Sigmoid colon (tissue), 7 donors: Measurements from ENCODE around the gene DDA1. TPM values are rescaled to one million over a fixed set of nuclear protein-coding genes. Genes with fewer than 3 reads are reported as not detected.

Experiments
- DNase-seq: peaks from one replicate; pipeline ENCODE4 v3.0.0-alpha.2; 2019
- H3K27ac ChIP-seq, 4 donors: fragments of 200-600 bp; sonication (generic); one replicate each; pipeline ENCODE4 v1.5.1; 2016 to 2019; ENCODE audit warnings: mild to moderate bottlenecking in 1 of 4
- H3K27me3 ChIP-seq, 3 donors: fragments of 200-600 bp; sonication (generic); one replicate each; pipeline ENCODE4 v1.5.1; 2019; ENCODE audit warnings: mild to moderate bottlenecking in 1 of 3
- H3K36me3 ChIP-seq, 4 donors: fragments of 200-600 bp; sonication (generic); one replicate each; pipeline ENCODE4 v1.5.1; 2016 to 2019
- H3K4me1 ChIP-seq, 4 donors: fragments of 200-600 bp; sonication (generic); one replicate each; pipeline ENCODE4 v1.5.1; 2017 to 2019
- H3K4me3 ChIP-seq, 4 donors: fragments of 200-600 bp; sonication (generic); one replicate each; pipeline ENCODE4 v1.5.1; 2017 to 2019; ENCODE audit warnings: mild to moderate bottlenecking in 2 of 4, moderate library complexity in 1 of 4
- H3K9me3 ChIP-seq, 4 donors: fragments of 200-600 bp in 3 of 4; sonication (generic) in 3 of 4; one replicate each; pipeline versions ENCODE4 v1.5.1 to v1.6.1; 2013 to 2019
- EP300 ChIP-seq, 4 donors: sonication (generic); formaldehyde crosslinking; IDR thresholded peaks; one replicate each; pipeline ENCODE4 v1.6.1; 2017; ENCODE audit warnings: antibody characterized with exemption in 4 of 4
- POLR2A ChIP-seq, 2 donors: fragments of 450-650 bp; IDR thresholded peaks; one replicate each; pipeline ENCODE4 v1.6.1; 2016; ENCODE audit warnings: antibody characterized with exemption in 2 of 2, mild to moderate bottlenecking in 2 of 2, moderate library complexity in 2 of 2
- POLR2AphosphoS5 ChIP-seq, 4 donors: sonication (generic); formaldehyde crosslinking; IDR thresholded peaks; one replicate each; pipeline ENCODE4 v1.6.1; 2017; ENCODE audit warnings: antibody characterized with exemption in 4 of 4
- WGBS, 2 donors: extraction: QIAGEN DNeasy Blood & Tissue Kit; methylation state at CpG; one replicate each; pipeline ENCODE4 v1.1.7; 2013; 5-methylcytosine and 5-hydroxymethylcytosine counted together
- intact Hi-C: fragments of 100-400 bp; cut with DNase I; formaldehyde crosslinking; loops from one replicate; pipeline ENCODE4 v1.15.1; 2023
- polyA plus RNA-seq, 3 donors: library from polyadenylated mRNA; stranded (reverse); fragments of 200-250 nt; gene quantifications; one replicate each; pipeline ENCODE4 v1.2.3, GENCODE V29; 2013
- total RNA-seq, 4 donors: library from RNA; depleted of rRNA; stranded (reverse); fragments of >200 nt; gene quantifications; one replicate each; pipeline ENCODE4 v1.1.0, GENCODE V29; 2016
- TF ChIP-seq, protein P1 (sequence below), 4 experiments: fragments of 450-650 bp in 3 of 4; fragments of 200-600 bp in 1 of 4; IDR thresholded peaks; one replicate each; pipeline ENCODE4 v1.5.1; 2016 to 2019; ENCODE audit warnings: antibody characterized with exemption in 4 of 4, mild to moderate bottlenecking in 3 of 4, moderate library complexity in 2 of 4
- donor health status: healthy with polysubstance abuse.
- donor health status: Bipolar disorder and iron deficiency.
- donor health status: healthy.

DDA1 gene
- total and polyA plus RNA-seq, 7 donors = 6.1 to 101 (median 10.3) TPM

DNA sequence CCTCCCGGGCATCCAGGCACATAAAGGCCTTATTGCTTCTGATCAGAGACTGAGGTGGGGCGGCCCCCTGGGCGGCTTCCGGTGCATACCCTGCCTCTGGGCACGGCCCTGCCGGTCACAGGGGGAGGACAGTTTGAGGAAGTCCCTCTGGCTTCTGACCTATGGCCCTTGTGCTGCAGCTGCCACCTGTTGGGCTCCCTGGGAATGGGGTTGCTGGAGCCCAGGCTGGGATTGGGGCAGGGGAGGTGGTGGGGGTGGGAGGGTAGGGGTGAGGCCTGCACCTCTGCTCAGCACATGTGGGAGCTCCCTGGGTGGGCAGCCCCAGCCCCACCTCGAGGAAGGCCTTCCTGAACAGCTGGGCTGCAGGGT, 14.6 kb downstream of the DDA1 start:
- 30 to 44% methylated on average over 7 of the region's 7 CpGs for WGBS, 2 donors
- intact Hi-C loops = no loop called here
- Histone ChIP-seq H3K36me3 (peaks cover 9 to 38% (median 19%) of the 10 kb centered on the region in 4 donors), H3K4me1 (peaks cover 0 to 16% (median 14%) of the 10 kb centered on the region in 4 donors), H3K27me3 (peaks cover 4 to 14% (median 5%) of the 10 kb centered on the region in 3 donors), H3K4me3 (peak overlapping the region in 1 of 4 donors; percentile 28), H3K27ac (no peak overlapping the region), H3K9me3 (no peaks in the 10 kb centered on the region)
- TF ChIP-seq POLR2A (IDR thresholded peaks at IDR 0.05) (no peak), EP300 (IDR thresholded peaks at IDR 0.05) (no peak), POLR2AphosphoS5 (IDR thresholded peaks at IDR 0.05) (no peak)
- TF ChIP-seq, protein P1, sequence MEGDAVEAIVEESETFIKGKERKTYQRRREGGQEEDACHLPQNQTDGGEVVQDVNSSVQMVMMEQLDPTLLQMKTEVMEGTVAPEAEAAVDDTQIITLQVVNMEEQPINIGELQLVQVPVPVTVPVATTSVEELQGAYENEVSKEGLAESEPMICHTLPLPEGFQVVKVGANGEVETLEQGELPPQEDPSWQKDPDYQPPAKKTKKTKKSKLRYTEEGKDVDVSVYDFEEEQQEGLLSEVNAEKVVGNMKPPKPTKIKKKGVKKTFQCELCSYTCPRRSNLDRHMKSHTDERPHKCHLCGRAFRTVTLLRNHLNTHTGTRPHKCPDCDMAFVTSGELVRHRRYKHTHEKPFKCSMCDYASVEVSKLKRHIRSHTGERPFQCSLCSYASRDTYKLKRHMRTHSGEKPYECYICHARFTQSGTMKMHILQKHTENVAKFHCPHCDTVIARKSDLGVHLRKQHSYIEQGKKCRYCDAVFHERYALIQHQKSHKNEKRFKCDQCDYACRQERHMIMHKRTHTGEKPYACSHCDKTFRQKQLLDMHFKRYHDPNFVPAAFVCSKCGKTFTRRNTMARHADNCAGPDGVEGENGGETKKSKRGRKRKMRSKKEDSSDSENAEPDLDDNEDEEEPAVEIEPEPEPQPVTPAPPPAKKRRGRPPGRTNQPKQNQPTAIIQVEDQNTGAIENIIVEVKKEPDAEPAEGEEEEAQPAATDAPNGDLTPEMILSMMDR (IDR thresholded peaks at IDR 0.05) = no peak
- no peak for DNase-seq

DNA sequence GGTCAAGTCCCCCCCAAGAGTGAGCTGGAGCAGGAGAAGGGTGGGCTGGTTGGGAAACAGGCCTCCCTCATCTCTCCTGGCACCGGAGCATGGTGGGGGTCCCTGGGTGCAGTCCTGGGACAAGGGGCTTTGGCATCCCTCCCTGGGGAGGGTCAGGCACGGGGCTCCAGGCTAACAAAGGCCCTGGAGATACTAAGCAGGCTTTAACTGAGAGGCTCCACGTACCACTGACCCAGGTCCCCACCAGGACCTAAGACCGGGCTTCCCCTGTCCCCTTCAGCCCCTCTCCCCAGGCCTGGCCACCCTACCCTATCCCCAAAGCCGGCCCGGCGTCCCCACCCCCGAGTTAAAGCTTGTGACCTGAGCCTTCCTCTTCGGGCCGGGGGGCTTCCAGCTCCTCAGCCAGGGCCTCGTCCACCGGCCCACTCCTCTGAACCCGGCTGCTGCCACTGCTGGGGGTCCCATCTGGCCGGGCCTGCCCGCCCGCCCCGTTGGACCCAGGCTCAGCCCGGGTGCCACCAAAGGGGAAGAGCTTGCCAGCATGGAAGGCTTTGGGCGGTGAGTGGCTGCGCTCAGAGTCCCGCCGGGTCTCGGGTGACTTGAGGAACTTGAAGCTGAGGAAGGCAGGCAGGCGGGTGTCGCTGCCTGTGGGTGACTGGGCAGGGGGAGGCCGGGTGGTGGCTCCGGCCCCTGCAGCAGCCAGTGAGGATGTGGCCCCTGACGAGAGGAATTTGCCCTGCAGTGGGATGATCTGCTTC, 15.2 kb downstream of the DDA1 start:
- no peak overlapping the region for H3K27ac ChIP-seq

DNA sequence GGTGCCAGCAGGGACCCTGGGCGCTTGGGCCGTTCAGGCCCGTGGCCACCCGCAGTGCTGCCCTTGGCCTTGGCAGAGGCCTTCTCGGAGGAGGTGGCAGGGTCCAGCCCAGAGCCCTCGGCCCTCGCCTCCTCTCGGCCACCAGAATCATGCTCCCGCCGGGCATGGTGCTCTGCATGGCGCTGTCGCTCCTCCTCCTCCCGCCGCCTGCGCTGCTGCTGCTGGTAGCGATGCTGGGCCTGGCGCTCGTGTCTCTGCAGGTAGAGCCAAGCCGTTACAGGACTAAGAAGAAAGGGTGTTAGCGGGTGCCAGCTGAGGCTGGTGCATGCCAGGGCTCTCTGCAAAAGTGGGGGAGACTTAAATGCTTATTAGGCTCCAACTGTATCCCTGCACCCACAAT, 15.8 kb downstream of the DDA1 start:
- no peaks in the 10 kb centered on the region for H3K9me3 ChIP-seq
- no peak overlapping the region for H3K27ac ChIP-seq
- peaks cover 0 to 22% (median 19%) of the 10 kb centered on the region in 4 donors for H3K4me1 ChIP-seq
- DNase-seq = no peak
- intact Hi-C loops = no loop called here
- no peak overlapping the region for H3K4me3 ChIP-seq
- TF ChIP-seq POLR2A (IDR thresholded peaks at IDR 0.05) = no peak
- TF ChIP-seq, protein P1 (IDR thresholded peaks at IDR 0.05) = no peak
- TF ChIP-seq POLR2AphosphoS5 (IDR thresholded peaks at IDR 0.05) = no peak
- no peak for TF ChIP-seq EP300 (IDR thresholded peaks at IDR 0.05)
- 97% methylated on average over 20 of the region's 20 CpGs for WGBS, 2 donors
- H3K27me3 ChIP-seq = peaks cover 5 to 25% (median 15%) of the 10 kb centered on the region in 3 donors
- H3K36me3 ChIP-seq = peaks cover 6 to 27% (median 8%) of the 10 kb centered on the region in 4 donors

More for the DNA sequence above, 15.2 kb downstream of the DDA1 start:
- TF ChIP-seq POLR2AphosphoS5 (IDR thresholded peaks at IDR 0.05) (no peak), POLR2A (IDR thresholded peaks at IDR 0.05) (no peak), EP300 (IDR thresholded peaks at IDR 0.05) (no peak)
- TF ChIP-seq, protein P1 (IDR thresholded peaks at IDR 0.05) = no peak
- WGBS, 2 donors = 93% methylated on average over 28 of the region's 28 CpGs
- peaks cover 9 to 33% (median 14%) of the 10 kb centered on the region in 4 donors for H3K36me3 ChIP-seq
- peaks cover 5 to 19% (median 11%) of the 10 kb centered on the region in 3 donors for H3K27me3 ChIP-seq
- H3K4me3 ChIP-seq = no peak overlapping the region
- DNase-seq = no peak
- no peaks in the 10 kb centered on the region for H3K9me3 ChIP-seq
- peaks cover 0 to 22% (median 19%) of the 10 kb centered on the region in 4 donors for H3K4me1 ChIP-seq
- intact Hi-C loops = no loop called here

DNA sequence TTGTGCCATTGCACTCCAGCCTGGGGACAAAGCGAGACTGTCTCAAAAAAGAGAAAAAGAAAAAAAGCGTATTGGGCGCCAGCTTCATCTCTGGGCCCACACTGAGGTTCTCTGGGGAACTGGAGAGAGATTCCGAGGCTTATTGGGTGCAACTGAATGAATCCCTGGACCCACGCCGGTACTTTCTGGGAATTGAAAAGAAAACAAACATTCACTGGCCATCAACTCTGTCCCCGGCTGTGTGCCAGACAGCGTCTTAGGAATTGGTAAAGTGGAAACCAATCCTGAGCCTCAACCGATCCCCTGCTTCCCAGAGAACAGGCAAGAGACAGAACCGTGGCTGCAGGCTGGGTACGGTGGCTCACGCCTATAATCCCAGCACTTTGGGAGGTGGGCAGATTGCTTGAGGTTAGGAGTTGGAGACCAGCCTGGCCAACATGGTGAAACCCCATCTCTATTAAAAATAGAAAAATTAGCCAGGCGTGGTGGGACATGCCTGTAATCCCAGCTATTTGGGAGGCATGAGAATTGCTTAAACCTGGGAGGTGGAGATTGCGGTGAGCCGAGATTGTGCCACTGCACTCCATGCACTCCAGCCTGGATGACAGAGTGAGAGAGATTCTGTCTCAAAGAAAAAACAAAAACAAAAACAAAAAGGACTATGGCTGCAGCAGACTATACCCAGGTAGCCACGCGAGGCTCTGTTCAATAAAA, 16.7 kb downstream of the DDA1 start:
- Histone ChIP-seq H3K4me3 (no peak overlapping the region), H3K36me3 (peaks cover 0 to 25% (median under 1%) of the 10 kb centered on the region in 4 donors), H3K27ac (no peak overlapping the region), H3K4me1 (peaks cover 0 to 22% (median 19%) of the 10 kb centered on the region in 4 donors), H3K9me3 (no peaks in the 10 kb centered on the region), H3K27me3 (peaks cover 5 to 34% (median 24%) of the 10 kb centered on the region in 3 donors)
- intact Hi-C loops = no loop called here
- 86 to 88% methylated on average over 17 of the region's 17 CpGs for WGBS, 2 donors
- no peak for DNase-seq
- no peak for TF ChIP-seq POLR2AphosphoS5 (IDR thresholded peaks at IDR 0.05)
- no peak for TF ChIP-seq POLR2A (IDR thresholded peaks at IDR 0.05)
- no peak for TF ChIP-seq EP300 (IDR thresholded peaks at IDR 0.05)

DNA sequence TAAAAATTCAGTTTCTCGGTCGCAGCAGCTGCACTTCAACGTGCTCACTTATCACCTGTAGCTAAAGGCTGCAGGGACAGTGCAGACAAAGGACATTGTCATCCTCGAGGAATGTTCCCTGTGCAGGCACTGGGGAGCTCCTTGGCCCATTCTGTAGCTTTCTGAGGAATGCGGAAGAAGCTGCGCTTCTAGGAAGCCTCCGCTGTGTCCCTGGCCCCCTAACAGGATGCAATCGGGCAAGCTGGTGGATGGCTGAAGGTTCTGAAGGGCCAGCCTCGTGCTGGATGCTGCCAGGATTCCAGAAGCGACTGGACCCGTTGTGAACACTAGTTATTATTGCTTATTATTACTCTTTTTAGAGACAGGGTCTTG, 17.2 kb downstream of the DDA1 start:
- peaks cover 0 to 22% (median 19%) of the 10 kb centered on the region in 4 donors for H3K4me1 ChIP-seq
- no peaks in the 10 kb centered on the region for H3K9me3 ChIP-seq
- TF ChIP-seq EP300 (IDR thresholded peaks at IDR 0.05) (no peak), POLR2AphosphoS5 (IDR thresholded peaks at IDR 0.05) (no peak)
- H3K36me3 ChIP-seq = peaks cover 0 to 20% (median 0%) of the 10 kb centered on the region in 4 donors
- no peak for DNase-seq
- H3K27ac ChIP-seq = no peak overlapping the region
- peaks cover 5 to 40% (median 27%) of the 10 kb centered on the region in 3 donors for H3K27me3 ChIP-seq
- intact Hi-C loops = no loop called here
- no peak overlapping the region for H3K4me3 ChIP-seq
- WGBS, 2 donors = 87 to 88% methylated on average over 11 of the region's 11 CpGs
